Loucy (cell line): ENCODE measurements around the gene OAF.

Source experiments
- H2AFZ ChIP-seq: fragments of 200-600 bp; sonication (generic); 2 replicates; pipeline ENCODE4 v1.6.0; 2016; ENCODE audit warnings: antibody characterized with exemption, mild to moderate bottlenecking, low read length, moderate library complexity
- H3F3A ChIP-seq: fragments of 200-600 bp; 2 replicates; pipeline ENCODE4 v1.6.0; 2016; ENCODE audit warnings: antibody characterized with exemption, low read depth, mild to moderate bottlenecking
- H3K27me3 ChIP-seq: fragments of 200-600 bp; sonication (generic); 2 replicates; pipeline ENCODE4 v1.6.1; 2014; ENCODE audit warnings: low read length, mild to moderate bottlenecking; ENCODE audit not compliant: insufficient read depth, poor library complexity, severe bottlenecking
- H3K36me3 ChIP-seq: fragments of 200-600 bp; sonication (generic); 2 replicates; pipeline ENCODE4 v1.6.1; 2016; ENCODE audit warnings: low read length; ENCODE audit not compliant: insufficient read depth
- H3K4me1 ChIP-seq: fragments of 200-600 bp; sonication (generic); 2 replicates; pipeline ENCODE4 v1.5.1; 2014; ENCODE audit warnings: low read length, mild to moderate bottlenecking; ENCODE audit not compliant: insufficient read depth, poor library complexity, severe bottlenecking
- H3K4me2 ChIP-seq: fragments of 200-600 bp; sonication (generic); 2 replicates; pipeline ENCODE4 v1.6.0; 2014; ENCODE audit warnings: antibody characterized with exemption, low read length, low read depth, mild to moderate bottlenecking; ENCODE audit not compliant: poor library complexity, severe bottlenecking
- H3K4me3 ChIP-seq: fragments of 200-600 bp; sonication (generic); 2 replicates; pipeline ENCODE4 v1.5.1; 2014; ENCODE audit warnings: low read length, mild to moderate bottlenecking, mixed read lengths; ENCODE audit not compliant: poor library complexity, severe bottlenecking
- H3K79me2 ChIP-seq: fragments of 200-600 bp; sonication (generic); 2 replicates; pipeline ENCODE4 v1.6.1; 2014; ENCODE audit warnings: low read length; ENCODE audit not compliant: insufficient read depth
- H3K9ac ChIP-seq: fragments of 200-600 bp; sonication (generic); 2 replicates; pipeline ENCODE4 v1.6.0; 2014; ENCODE audit warnings: mild to moderate bottlenecking, low read depth, low read length, moderate library complexity; ENCODE audit not compliant: poor library complexity, severe bottlenecking
- H3K9me2 ChIP-seq: fragments of 200-600 bp; sonication (generic); replicated peaks from 2 replicates; pipeline ENCODE4 v1.6.1; 2016; ENCODE audit warnings: low read depth, low read length, mixed read lengths
- H3K9me3 ChIP-seq: fragments of 200-600 bp; sonication (generic); 2 replicates; pipeline ENCODE4 v1.6.1; 2014; ENCODE audit warnings: mild to moderate bottlenecking, antibody characterized with exemption, low read length, low read depth; ENCODE audit not compliant: insufficient read depth
- H4K20me1 ChIP-seq: fragments of 200-600 bp; sonication (generic); 2 replicates; pipeline ENCODE4 v1.6.0; 2014; ENCODE audit warnings: antibody characterized with exemption, low read length, mild to moderate bottlenecking; ENCODE audit not compliant: insufficient read depth, poor library complexity, severe bottlenecking
- EZH2phosphoT487 ChIP-seq: fragments of 200-600 bp; IDR thresholded peaks from 2 replicates; pipeline ENCODE4 v1.6.1; 2018; ENCODE audit warnings: antibody characterized with exemption, mild to moderate bottlenecking, moderate library complexity, borderline replicate concordance
- TF ChIP-seq, protein P1 (sequence below): fragments of 200-600 bp; sonication (generic); conservative IDR thresholded peaks from 2 replicates; pipeline ENCODE4 v1.5.1; 2014; ENCODE audit warnings: mild to moderate bottlenecking, antibody characterized with exemption, low read length

The OAF gene

GRCh38 chr11:120238968-120239620 is 28.3 kb downstream of the OAF start:
- Histone ChIP-seq H2AFZ (no peak overlapping the region), H3K9ac (no peak overlapping the region), H4K20me1 (no peaks in the 10 kb centered on the region), H3K79me2 (no peaks in the 10 kb centered on the region), H3K9me2 (no peaks in the 10 kb centered on the region), H3K4me3 (no peak overlapping the region), H3K27me3 (no peaks in the 10 kb centered on the region), H3K36me3 (no peaks in the 10 kb centered on the region), H3K4me1 (no peaks in the 10 kb centered on the region), H3F3A (no peaks in the 10 kb centered on the region), H3K9me3 (no peaks in the 10 kb centered on the region), H3K4me2 (no peak overlapping the region)
- TF ChIP-seq EZH2phosphoT487, result no peak
- TF ChIP-seq, protein P1, sequence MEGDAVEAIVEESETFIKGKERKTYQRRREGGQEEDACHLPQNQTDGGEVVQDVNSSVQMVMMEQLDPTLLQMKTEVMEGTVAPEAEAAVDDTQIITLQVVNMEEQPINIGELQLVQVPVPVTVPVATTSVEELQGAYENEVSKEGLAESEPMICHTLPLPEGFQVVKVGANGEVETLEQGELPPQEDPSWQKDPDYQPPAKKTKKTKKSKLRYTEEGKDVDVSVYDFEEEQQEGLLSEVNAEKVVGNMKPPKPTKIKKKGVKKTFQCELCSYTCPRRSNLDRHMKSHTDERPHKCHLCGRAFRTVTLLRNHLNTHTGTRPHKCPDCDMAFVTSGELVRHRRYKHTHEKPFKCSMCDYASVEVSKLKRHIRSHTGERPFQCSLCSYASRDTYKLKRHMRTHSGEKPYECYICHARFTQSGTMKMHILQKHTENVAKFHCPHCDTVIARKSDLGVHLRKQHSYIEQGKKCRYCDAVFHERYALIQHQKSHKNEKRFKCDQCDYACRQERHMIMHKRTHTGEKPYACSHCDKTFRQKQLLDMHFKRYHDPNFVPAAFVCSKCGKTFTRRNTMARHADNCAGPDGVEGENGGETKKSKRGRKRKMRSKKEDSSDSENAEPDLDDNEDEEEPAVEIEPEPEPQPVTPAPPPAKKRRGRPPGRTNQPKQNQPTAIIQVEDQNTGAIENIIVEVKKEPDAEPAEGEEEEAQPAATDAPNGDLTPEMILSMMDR, result no peak

GRCh38 chr11:120239713-120240640 is 29.1 kb downstream of the OAF start, which contains the start of gene POU2F3:
Gene POU2F3, plus strand, starts transcription at chr11:120240140. Its CDS starts 204 bp downstream, at chr11:120240344.
- Histone ChIP-seq H3K4me1 (no peaks in the 10 kb centered on the region), H2AFZ (no peak within 1 kb of the TSS), H3K27me3 (no peaks in the 10 kb centered on the region), H3F3A (no peaks in the 10 kb centered on the region), H3K79me2 (no peaks in the 10 kb centered on the region), H3K4me2 (no peak within 1 kb of the TSS), H3K9me2 (no peaks in the 10 kb centered on the region), H3K4me3 (no peak within 1 kb of the TSS), H3K9me3 (no peaks in the 10 kb centered on the region), H3K36me3 (no peaks in the 10 kb centered on the region), H4K20me1 (no peaks in the 10 kb centered on the region), H3K9ac (no peak within 1 kb of the TSS)
- TF ChIP-seq, protein P1, result no peak; the same call in 1 of the 2 replicates
- TF ChIP-seq EZH2phosphoT487, result no peak

GRCh38 chr11:120240866-120241265 is 30.0 kb downstream of the OAF start:
- no peaks in the 10 kb centered on the region for H3K9me2 ChIP-seq
- no peaks in the 10 kb centered on the region for H3K27me3 ChIP-seq
- H3F3A ChIP-seq, result no peaks in the 10 kb centered on the region
- H4K20me1 ChIP-seq, result no peaks in the 10 kb centered on the region
- H3K4me2 ChIP-seq, result no peak overlapping the region
- H3K4me3 ChIP-seq, result no peak overlapping the region
- TF ChIP-seq, protein P1, result no peak
- no peak for TF ChIP-seq EZH2phosphoT487
- H3K4me1 ChIP-seq, result no peaks in the 10 kb centered on the region
- H3K9ac ChIP-seq, result no peak overlapping the region
- no peak overlapping the region for H2AFZ ChIP-seq
- no peaks in the 10 kb centered on the region for H3K36me3 ChIP-seq
- no peaks in the 10 kb centered on the region for H3K79me2 ChIP-seq
- H3K9me3 ChIP-seq, result no peaks in the 10 kb centered on the region
